LHCN-M2 (cell line): ENCODE measurements around the gene NFATC1. TPM values are rescaled to one million over a fixed set of nuclear protein-coding genes. Genes with fewer than 3 reads are reported as not detected.

Experiments
- DNase-seq: peaks from one replicate; pipeline ENCODE4 v3.0.0-alpha.2; 2012; ENCODE audit warnings: low read depth
- total RNA-seq: library from RNA; depleted of rRNA; stranded (reverse); fragments of >200 nt; gene quantifications from 2 replicates; pipeline ENCODE4 v1.2.3, GENCODE V29; 2014

Gene NFATC1
- total RNA-seq, 1 experiment from 2014 or later, result 4.5 TPM

DNA sequence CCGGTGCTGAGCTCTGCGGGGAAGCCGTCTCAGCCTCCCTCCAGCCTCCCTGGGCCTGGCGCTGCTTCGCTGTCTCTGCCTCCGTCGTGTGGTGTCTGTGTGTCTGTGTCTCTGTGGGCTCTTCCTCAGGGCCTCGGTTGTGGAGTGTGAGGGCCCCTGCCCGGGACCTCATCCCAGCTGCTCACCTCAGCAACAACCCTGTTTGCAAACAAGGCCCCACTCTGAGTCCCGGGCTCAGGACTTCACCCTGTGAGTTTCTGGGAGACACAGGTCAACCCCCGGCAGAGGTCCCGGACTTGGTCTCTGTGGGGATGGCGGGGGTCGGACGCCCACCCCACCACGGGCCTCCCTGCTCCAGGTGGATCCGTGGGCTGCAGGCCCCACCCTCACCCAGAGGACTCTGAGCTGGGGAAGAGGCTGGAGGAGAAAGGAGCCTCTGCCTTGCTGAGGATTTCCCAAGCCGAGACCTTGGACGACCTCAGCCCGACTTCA, 156.5 kb downstream of the NFATC1 start:
- no peak for DNase-seq

DNA sequence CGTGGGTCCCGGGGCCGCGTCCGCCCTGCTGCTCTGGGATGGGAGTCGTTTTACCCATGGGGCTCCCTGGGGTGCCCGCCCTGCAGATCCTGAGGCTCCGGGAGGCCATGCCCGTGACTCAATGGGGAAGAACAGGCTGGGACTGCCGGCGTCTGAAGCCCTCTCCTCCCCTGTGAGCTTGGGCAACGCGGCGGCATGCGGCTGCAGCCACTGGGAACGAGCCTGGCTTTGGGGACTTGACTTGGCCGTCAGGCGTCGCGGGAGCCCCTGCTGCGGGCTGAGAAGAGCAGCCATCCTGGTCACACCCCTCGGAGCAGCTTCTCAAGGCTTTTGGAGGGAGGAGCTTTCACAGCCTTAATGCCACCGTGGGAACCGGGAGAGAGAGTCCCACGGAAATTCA, 157.0 kb downstream of the NFATC1 start:
- no peak for DNase-seq

DNA sequence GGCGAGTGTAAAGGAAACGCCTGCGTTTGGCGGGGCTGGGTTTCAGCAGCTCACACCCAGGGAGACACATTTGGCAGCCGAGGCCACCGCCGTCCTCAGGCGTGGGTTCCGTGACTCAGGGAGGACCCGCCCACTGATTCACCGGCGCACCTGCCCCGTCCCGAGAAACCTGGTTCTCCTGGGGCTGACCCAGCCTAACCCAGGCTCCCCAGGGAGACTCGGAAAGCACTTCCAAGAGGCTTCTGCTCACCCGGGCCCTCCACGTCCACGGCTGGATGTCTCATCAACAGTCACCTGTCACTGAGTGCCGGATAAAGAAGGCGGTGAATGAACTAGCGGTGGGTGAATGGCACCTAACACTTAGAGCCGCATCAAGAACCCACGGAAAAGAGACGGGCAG, 157.4 kb downstream of the NFATC1 start:
- no peak for DNase-seq

DNA sequence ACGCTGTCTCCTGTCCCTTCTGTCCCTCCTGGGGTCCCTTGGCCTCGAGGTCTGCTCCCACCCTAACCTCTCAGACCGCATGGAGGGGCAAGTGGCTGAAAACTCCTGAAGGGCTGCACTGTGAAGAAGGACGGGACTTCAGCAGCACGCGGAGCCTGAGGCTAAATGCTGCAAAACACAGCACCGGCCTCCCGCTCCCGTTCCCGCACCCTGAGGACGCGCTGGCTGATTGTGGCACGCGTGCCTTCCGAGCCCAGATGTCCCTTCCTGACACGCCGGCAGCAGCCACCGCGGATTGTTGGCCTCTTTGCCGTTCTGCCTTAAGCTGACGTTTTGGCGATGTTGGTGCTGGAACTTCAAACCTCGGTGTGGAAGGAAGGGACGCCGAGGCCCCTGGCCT, 158.0 kb downstream of the NFATC1 start:
- DNase-seq, result no peak

DNA sequence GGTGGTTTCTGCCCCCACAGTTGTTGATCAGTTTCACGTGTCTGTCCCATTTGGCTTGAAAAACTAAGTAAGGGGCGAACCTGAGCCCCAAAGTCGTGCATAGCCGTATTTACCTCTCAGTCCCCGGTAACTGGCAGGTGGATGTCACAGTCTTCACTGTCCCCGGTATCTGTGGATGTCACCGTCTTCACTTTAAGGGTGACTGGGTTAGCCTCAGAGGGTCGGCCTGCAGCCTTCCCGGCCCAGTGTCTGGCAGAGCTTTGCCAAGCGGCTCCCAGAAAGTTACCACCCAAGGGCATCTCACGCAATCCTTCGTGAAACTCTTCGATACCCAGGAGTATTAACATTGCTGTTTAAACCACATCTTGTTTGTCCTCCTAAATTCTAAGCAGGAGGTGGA, 158.6 kb downstream of the NFATC1 start:
- no peak for DNase-seq

DNA sequence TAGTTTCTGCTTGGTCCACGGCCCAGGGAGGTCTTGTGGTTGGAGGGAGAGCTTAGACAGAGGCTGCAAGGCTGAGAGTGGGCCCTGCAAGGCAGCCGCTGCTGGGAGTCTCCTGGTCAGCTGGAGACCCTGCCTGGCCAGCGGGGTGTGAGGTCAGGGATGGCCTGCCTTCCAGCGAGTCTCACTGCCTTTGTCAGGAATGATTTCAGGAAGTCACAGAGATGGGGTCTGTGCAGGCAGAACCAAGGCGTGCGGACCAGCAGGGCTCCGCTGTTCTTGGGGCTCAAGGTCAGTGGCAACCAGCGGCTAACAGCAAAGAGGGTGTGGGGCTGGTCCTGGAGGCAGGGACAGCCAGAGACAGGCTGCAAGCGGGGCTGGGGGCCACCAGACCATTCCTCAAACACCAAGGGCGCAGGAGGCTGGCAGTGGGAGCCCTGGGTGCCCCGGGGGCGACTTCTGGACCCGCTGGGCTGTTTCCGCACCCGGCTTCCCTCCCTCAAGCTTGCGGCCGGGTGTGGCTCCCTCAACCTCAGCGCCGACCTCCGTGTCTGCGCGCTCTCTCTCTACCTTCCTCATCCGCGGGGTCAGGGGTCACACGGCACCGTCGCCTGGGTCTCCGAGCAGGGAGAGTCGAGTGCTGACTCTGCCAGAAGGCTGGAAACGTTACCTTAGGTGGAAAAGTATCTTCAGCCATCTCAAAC, 159.4 kb downstream of the NFATC1 start:
- no peak for DNase-seq

DNA sequence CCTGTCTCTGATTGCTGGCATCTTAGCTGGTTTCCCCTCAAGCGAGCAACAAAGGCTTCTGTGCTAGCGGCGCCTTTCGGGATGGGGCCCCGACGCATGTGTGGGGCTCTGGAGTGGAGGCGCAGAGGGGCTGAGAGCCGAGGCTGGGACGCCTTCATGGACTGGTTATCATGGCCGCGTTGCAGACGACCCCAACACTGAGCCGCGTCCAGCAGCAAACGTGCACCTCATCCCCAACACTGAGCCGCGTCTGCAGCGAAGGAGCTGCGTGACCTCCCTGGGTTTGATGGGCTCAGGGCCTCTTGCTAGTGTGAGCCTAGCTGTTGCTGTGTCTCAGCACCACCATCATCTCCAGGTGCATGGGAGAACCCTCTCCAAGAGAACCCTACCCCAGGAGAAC, 160.2 kb downstream of the NFATC1 start:
- no peak for DNase-seq

DNA sequence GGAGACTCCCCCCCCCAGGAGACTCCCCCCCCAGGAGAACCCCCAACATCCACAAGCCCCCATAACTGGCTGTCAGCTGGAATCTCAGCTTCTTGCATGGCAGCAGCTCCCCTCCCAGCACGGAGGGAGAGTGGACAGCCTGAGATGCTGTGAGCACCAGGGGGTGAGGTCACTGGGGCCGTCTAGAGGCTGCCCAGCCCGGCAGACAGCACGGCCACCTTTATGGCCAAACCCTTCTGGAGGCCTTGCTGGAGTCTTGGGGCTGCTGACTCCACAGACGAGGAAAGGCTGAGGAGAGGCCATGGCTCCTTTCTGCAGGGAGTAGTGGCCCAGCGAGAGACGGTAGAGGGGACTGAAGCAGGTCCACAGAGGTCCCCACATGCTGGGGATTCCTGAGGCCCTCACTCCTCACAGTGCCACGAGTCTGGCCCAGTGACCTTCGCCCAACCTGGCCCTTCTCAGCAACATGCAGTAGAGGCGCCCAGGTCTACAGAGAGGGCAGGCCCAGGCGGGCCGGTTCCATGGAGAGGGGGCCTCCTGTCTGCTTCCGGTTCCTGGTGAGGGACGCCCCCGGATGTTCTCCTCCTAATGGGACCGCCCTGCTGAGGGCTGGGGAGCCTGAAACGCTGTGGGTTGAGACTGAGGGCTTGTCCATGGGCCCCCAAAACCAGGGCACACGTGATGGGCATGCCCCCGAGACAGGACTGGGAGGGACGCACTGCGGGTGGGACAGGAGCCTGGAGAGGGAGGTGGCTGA, 161.3 kb downstream of the NFATC1 start:
- no peak for DNase-seq

DNA sequence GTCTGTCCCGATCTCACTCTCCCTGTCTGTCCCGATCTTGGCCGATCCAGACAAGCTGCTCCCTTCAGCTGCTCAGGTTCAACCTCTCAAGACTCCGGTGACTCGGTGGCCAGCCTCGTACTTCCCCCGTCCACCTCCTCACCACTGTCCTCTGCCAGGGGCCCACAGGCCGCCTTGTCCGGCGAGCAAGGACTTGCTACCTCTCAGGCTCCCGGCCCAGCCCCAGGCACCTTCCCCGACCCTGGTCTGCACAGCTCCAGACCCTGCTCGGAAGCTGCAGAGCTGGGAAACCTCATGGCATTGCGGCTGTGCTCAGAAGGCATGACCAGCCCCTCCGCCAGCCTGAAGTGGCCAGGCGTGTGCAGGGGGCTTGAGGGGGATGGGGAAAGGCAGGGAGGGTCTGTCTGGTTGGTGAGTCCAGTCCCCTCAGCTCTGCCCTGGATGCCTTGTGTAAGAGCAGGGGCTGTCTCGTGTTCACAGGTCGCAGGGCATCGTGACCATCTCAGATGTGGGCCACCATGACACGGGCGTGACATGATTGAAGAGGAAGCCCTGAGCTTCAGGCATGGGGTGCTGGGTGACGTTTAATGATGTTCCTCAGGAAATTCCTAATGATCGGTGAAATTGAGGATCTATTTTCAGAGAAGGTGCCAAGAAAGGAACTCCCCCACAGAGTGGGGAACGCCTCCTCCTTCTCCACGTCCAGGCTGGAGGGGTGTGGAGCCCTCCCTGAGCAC, 162.6 kb downstream of the NFATC1 start:
- DNase-seq, result no peak

DNA sequence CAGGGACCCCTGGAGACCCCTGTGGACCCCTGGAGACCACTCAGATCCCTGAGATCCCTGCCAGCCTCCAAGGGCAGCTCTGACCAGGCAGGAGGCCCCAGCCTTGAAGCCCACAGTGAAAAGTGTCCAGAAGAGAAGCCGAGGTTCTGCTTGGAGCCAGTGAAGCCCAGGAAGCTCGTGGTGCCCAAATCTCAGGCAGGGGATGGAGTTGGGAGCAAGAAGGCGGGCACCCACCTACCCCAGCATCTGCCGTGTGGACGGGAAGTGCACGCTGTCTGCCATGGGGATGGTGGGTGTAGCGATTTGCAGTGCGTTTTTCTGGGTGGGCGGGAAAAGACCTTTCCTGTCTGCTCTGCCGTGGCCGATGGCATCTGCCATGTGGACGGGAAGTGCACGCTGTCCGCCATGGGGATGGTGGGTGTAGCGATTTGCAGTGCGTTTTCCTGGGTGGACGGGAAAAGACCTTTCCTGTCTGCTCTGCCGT, 163.2 kb downstream of the NFATC1 start:
- DNase-seq, result no peak

DNA sequence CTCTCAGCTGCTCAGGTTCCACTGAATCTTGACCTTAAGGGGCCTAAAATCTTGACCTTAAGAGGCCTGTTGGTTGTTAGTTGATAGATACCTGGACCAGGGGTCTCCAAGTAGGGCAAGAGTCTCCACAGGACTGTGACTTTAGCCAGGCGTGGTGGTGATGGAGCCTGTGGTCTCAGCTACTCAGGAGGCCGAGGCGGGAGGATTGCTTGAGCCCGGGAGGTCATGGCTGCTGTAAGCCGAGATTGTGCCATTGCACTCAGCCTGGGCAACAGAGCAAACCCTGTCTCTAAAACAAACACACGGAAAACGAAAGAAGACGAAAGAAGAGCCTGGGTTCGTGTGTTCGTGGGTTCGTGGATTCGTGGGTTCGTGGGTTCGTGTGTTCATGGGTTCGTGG, 163.7 kb downstream of the NFATC1 start:
- no peak for DNase-seq

DNA sequence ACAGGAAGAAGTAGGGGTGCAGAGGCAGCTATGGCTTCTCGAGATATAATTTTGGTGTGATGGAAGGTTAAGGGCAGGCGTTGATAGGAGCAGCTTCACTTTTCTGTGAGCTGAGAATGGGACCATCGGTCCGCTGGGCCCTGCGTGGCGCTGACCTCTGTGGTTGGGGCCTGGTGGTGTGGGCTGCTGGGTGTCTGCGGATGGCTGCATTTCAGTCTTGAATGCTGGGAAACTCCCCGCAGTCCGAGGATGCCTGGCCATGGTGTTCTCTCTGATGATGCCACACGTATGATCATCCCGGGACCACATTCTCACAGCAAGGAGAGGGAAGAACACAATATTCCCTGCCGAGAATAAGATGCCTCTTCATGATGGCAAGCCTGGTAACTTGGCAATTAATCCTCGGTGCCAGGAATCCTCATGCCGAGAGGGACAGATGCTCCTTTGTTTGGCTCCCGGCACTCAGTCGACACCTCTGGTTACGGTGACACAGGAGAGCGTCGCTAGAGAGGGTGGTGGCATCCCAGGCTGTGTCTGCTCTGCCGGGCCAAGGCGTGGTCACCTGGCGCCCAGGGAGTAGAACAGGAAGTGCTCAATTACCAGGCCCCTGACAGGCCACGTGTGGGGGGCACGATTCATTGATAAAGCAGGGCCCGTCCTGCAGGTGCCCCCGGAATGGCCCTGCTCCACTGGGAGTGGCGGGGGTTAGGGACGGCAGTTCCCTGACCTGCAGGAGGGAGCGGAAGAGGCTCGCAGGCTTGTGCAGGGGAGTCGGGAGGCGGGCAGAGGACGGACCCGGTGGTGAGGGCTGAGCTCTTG, 164.5 kb downstream of the NFATC1 start:
- DNase-seq, result no peak

DNA sequence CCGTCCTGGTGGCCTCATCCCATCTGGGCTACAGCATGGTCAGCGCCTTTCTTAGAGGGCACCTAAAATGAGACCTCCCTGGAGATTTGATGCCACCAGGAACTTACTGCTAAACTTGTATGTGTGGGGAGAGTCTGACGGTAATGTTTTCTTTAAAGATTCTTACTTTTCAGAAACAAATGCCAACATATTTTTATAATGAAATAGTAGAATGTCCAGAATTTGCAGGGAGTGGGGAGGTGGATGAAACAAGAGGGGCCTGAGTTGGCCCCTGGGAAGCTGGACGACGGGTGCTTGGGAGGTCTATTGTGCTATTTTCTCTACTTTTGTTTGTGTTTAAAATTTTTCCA, 165.1 kb downstream of the NFATC1 start:
- no peak for DNase-seq

DNA sequence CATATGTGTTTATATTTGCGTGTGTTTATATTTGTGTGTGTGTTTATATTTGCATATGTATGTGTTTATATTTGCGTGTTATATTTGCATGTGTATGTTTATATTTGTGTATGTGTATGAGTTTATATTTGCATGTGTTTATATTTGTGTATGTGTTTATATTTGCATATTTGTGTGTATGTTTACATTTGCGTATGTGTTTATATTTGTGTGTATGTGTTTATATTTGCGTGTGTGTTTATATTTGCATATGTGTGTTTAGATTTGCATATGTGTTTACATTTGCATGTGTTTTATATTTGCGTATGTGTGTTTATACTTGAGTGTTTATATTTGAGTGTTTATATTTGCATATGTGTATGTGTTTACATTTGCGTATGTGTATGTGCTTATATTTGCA, 168.2 kb downstream of the NFATC1 start:
- no peak for DNase-seq

DNA sequence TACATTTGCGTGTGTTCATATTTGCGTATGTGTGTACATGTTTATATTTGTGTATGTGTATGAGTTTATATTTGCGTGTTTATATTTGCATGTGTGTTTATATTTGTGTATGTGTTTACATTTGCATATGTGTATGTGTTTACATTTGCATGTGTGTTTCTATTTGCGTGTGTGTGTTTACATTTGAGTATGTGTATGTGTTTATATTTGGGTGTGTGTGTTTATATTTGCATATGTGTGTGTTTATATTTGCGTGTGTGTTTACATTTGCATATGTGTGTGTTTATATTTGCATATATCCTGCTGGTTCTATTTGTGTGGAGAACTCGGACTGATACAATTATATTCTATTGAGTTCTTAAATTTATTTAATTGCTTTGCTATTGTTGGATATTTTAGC, 168.7 kb downstream of the NFATC1 start:
- no peak for DNase-seq

DNA sequence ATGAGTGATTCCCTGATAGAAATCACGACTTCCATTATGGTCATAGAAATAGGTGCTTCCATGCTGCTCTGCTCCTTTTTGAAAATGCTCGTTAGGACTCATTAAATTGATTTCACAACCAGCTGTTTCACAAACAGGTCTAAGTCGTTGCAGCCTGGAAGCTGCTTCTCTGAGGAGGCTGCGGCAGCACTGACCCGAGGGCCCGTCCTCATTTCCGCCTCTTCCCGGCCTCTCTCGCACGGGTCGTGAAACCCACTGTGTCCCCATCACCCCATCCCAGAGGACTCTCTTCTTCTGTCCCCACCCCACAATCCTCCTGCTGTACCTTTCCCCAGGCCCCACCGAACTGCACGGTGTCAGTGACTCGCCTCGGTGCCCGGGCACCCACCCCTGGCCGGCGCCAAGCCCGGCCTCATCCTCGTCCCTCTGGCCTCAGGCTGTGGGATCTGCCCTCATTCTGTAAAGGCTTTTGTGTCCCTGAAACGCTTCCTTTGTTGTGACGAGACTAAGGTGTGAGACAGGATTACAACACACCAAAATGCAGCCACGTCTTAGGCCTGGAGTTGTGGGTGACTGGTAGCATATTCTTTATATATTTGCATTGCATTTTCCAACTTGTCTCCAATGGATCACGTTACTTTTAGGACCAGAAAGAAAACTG, 171.2 kb downstream of the NFATC1 start:
- DNase-seq, result no peak

DNA sequence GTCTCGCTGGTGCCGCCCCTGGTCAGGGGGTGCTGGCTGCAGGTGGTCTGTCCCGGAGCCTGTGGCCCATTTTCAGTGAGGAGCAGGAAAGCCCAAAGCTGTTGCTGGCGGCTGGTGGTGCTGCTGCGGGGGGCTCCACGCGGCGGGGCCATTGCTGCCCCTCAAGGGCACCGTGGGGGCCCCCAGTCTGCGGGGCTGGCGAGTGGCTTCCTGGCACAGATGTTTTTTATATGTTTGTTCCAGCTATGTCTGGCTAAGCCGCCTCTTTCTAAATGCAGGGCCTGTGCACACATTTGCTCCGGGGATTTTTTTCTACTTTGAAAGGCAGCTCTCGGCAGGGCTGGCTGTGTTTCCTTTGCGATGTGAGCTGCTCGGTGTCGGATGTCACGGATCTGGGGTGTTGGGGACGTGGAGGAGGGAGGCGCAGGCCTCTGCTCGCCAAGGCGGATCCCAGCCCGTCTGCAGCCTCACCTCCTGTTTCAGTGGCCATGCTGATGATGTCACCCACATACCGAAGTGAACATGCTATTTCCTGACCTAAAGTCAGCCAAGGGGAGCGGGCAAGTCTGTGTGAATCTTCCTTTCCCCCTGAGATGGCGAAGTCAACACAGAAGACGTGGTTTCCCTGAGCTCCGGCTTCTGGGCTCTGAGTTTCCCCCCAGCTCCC, 171.9 kb downstream of the NFATC1 start:
- peak; percentile 86 for DNase-seq

DNA sequence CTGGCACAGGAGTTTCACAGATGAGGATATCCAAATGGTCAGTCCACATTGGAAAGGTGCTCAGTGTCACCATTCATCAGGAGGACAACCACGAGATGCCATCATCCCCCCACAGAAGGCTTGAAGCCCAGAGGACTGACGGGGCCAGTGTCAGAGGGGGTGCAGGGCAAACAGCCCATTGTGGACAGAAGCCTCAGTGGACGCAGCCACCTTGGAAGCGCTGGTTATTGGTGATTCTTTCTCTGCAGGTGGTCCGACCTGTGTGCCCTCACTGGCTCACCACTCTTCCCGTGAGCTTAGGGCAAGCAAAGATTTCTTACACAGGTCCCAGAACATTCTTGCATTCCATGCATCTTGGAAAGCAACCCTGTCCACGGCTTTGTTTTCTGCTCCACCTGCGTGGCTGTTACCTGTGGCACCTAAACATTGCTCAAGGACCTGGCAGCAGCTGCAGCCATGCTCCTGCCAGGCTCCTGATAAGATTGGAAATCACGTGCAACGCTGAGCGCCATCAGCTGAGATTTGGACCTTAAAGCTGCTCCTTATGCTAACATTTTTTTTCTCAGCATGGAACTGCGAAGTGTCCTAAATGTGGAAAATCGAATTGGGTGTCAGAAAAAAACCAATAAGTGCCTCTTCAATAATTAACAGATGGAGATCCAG, 172.9 kb downstream of the NFATC1 start:
- DNase-seq, result no peak

DNA sequence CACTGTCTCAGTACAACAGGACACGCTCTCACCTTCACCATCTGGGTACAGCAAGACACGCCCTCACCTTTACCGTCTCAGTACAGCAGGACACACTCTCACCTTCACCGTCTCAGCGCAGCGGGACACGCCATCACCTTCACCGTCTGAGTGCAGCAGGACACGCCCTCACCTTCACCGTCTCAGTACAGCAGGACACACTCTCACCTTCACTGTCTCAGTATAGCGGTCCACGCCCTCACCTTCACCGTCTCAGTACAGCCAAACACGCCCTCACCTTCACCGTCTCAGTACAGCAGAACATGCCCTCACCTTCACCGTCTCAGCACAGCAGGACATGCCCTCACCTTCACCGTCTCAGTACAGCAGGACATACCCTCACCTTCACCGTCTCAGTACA, 174.0 kb downstream of the NFATC1 start:
- no peak for DNase-seq
